GM12878 (cell line): ENCODE data around the gene DPF3. TPM values are rescaled to one million over a fixed set of nuclear protein-coding genes. Genes with fewer than 3 reads are reported as not detected.

Experiments
- ATAC-seq: fragments of 200-7000 bp; cut with Tn5 transposase; 3 replicates; pipeline ENCODE4 v1.9.1; 2020; ENCODE audit warnings: mild to moderate bottlenecking, moderate library complexity
- BruUV-seq: library from RNA; stranded (reverse); fragments of 400-500 nt; replicated peaks from 2 replicates; lab custom pipeline; 2021; lab: Mats Ljungman, UMichigan
- CTCF ChIA-PET: fragments of 300-600 bp; sonication (Branson Sonifier 250); formaldehyde crosslinking; extraction: SDS; loops from one replicate; lab custom pipeline; 2021; ENCODE audit warnings: inconsistent platforms; lab: Yijun Ruan, JAX
- POLR2A ChIA-PET: fragments of 350-600 bp; formaldehyde crosslinking; extraction: SDS; loops from one replicate; lab custom pipeline; 2021; ENCODE audit warnings: inconsistent platforms; lab: Charles Lee
- RAD21 ChIA-PET: fragments of 300-600 bp; sonication (Branson Sonifier 250); formaldehyde crosslinking; loops from one replicate; lab custom pipeline; 2023; ENCODE audit warnings: antibody characterized with exemption; ENCODE audit not compliant: unreplicated experiment; lab: Charles Lee
- SMC1A ChIA-PET: fragments of 300-600 bp; sonication (Branson Sonifier 250); formaldehyde crosslinking; loops from one replicate; lab custom pipeline; 2023; ENCODE audit not compliant: unreplicated experiment, uncharacterized antibody; lab: Charles Lee
- DNase-seq: peaks from one replicate; pipeline ENCODE4 v3.0.0-alpha.2; 2011; ENCODE audit warnings: low read depth, low spot score
- FAIRE-seq: peaks from 3 replicates; lab custom pipeline; 2011; peaks lifted over from hg19 to GRCh38; lab: Jason Lieb, UNC
- H2AFZ ChIP-seq: 2 replicates; pipeline ENCODE4 v1.6.0; 2011; ENCODE audit warnings: low read depth, low read length, control low read depth; ENCODE audit not compliant: control insufficient read depth
- H3K27ac ChIP-seq: 2 replicates; pipeline ENCODE4 v1.5.1; 2011; ENCODE audit warnings: control low read depth; ENCODE audit not compliant: control insufficient read depth, insufficient read depth
- H3K27me3 ChIP-seq, 2 experiments: replicated peaks in 1 of 2; 2 replicates each; pipeline versions ENCODE4 v1.6.0 to v1.6.1; 2011; ENCODE audit warnings: low read length in 1 of 2; ENCODE audit not compliant: control insufficient read depth in 2 of 2, insufficient read depth in 2 of 2
- H3K36me3 ChIP-seq, 2 experiments: 2 replicates each; pipeline ENCODE4 v1.5.1; 2011; ENCODE audit warnings: low read length in 1 of 2; ENCODE audit not compliant: control insufficient read depth in 2 of 2, insufficient read depth in 2 of 2
- H3K4me1 ChIP-seq: 2 replicates; pipeline ENCODE4 v1.6.1; 2011; ENCODE audit warnings: mild to moderate bottlenecking, low read length, moderate library complexity, mixed read lengths; ENCODE audit not compliant: control insufficient read depth, insufficient read depth
- H3K4me2 ChIP-seq: 2 replicates; pipeline ENCODE4 v1.6.0; 2011; ENCODE audit warnings: control low read depth; ENCODE audit not compliant: control insufficient read depth, insufficient read depth
- H3K4me3 ChIP-seq: fragments of 200-600 bp; sonication (generic); 2 replicates; pipeline ENCODE4 v1.5.1; 2016
- H3K79me2 ChIP-seq: 2 replicates; pipeline ENCODE4 v1.6.0; 2011; ENCODE audit warnings: low read length; ENCODE audit not compliant: control insufficient read depth, insufficient read depth
- H3K9ac ChIP-seq: 2 replicates; pipeline ENCODE4 v1.8.0; 2011; ENCODE audit warnings: low read length, control low read depth, mixed read lengths; ENCODE audit not compliant: control insufficient read depth, insufficient read depth
- H3K9me3 ChIP-seq: replicated peaks from 3 replicates; pipeline ENCODE4 v1.5.1; 2011; ENCODE audit warnings: mild to moderate bottlenecking, low read length; ENCODE audit not compliant: control insufficient read depth, insufficient read depth
- H4K20me1 ChIP-seq: 2 replicates; pipeline ENCODE4 v1.6.0; 2011; ENCODE audit not compliant: control insufficient read depth, insufficient read depth
- BACH1 ChIP-seq: fragments of 450-650 bp; IDR thresholded peaks from 2 replicates; pipeline ENCODE4 v1.6.1; 2017; ENCODE audit warnings: mild to moderate bottlenecking, borderline replicate concordance
- CHD2 ChIP-seq: IDR thresholded peaks from 2 replicates; pipeline ENCODE4 v1.6.1; 2011; ENCODE audit warnings: low read depth, low read length, improper control_type of control experiment, borderline replicate concordance
- FOXM1 ChIP-seq: IDR thresholded peaks from 2 replicates; pipeline ENCODE4 v1.6.1; 2012; ENCODE audit warnings: low read depth, mild to moderate bottlenecking, inconsistent platforms, low read length, moderate library complexity
- HCFC1 ChIP-seq: fragments of 150-350 bp; IDR thresholded peaks from 2 replicates; pipeline ENCODE4 v1.6.1; 2014; ENCODE audit warnings: low read length
- HDAC2 ChIP-seq: fragments of 200-600 bp; sonication (generic); IDR thresholded peaks from 2 replicates; pipeline ENCODE4 v1.6.1; 2017
- IKZF1 ChIP-seq: fragments of 450-650 bp; conservative IDR thresholded peaks from 2 replicates; pipeline ENCODE4 v1.6.1; 2017; ENCODE audit warnings: antibody characterized with exemption, mild to moderate bottlenecking
- KLF5 ChIP-seq: fragments of 450-650 bp; IDR thresholded peaks from 2 replicates; pipeline ENCODE4 v1.6.1; 2014; ENCODE audit warnings: mild to moderate bottlenecking; ENCODE audit not compliant: partially characterized antibody
- PKNOX1 ChIP-seq: fragments of 450-650 bp; IDR thresholded peaks from 2 replicates; pipeline ENCODE4 v1.6.1; 2016; ENCODE audit warnings: mild to moderate bottlenecking
- POLR2AphosphoS2 ChIP-seq: IDR thresholded peaks from 2 replicates; pipeline ENCODE4 v1.6.1; 2011; ENCODE audit warnings: low read depth, mild to moderate bottlenecking, low read length, improper control_type of control experiment, moderate library complexity
- RELA ChIP-seq: fragments of 450-650 bp; IDR thresholded peaks from 2 replicates; pipeline ENCODE4 v1.8.0; 2014; ENCODE audit warnings: borderline replicate concordance; ENCODE audit not compliant: partially characterized antibody
- SRF ChIP-seq, 2 experiments: IDR thresholded peaks; 2 replicates each; pipeline ENCODE4 v1.6.1; 2011; ENCODE audit warnings: low read depth in 2 of 2, low read length in 2 of 2, mild to moderate bottlenecking in 1 of 2, moderate library complexity in 1 of 2
- WGBS: methylation state at CpG from one replicate; pipeline ENCODE4 v1.1.6; 2016; ENCODE audit warnings: low lambda C conversion rate; ENCODE audit not compliant: insufficient replicate concordance, insufficient coverage; ENCODE audit errors: missing lambda C conversion rate; 5-methylcytosine and 5-hydroxymethylcytosine counted together
- in situ Hi-C: fragments of 300-500 bp; cut with MboI; formaldehyde crosslinking; loops from 9 replicates; pipeline ENCODE4 v1.14.3; 2018; ENCODE audit warnings: mixed read lengths
- intact Hi-C: fragments of 100-400 bp; cut with micrococcal nuclease; formaldehyde crosslinking; loops from one replicate; pipeline ENCODE4 v1.14.2; 2022; ENCODE audit not compliant: unreplicated experiment
- polyA plus RNA-seq, 11 experiments: library from polyadenylated mRNA; depleted of rRNA in 4 of 11; unstranded in 6 of 11; stranded (reverse) in 5 of 11; fragments of >200 nt; fragmentation: Nextera tagmentation in 4 of 11; fragmentation: Illumina TruSeq in 1 of 11; extraction: Ambion mirVana in 4 of 11; extraction: Trizol in 1 of 11; gene quantifications; 1 replicate in 1 of 11; 2 replicates in 10 of 11; pipeline versions ENCODE4 v1.2.1 to v1.2.3, GENCODE V29; 2011 to 2016; ENCODE audit warnings: inconsistent platforms in 2 of 11, missing spikeins in 2 of 11, low read depth in 1 of 11
- total RNA-seq, 4 experiments: library from RNA; depleted of rRNA in 3 of 4; stranded (reverse); fragments of >200 nt in 3 of 4; fragmentation: Illumina TruSeq in 1 of 4; extraction: Trizol in 1 of 4; gene quantifications; 2 replicates each; pipeline versions ENCODE4 v1.2.1 to v1.2.3, GENCODE V29; 2013 to 2021
- TF ChIP-seq, protein P1 (sequence below): IDR thresholded peaks from 2 replicates; pipeline ENCODE4 v1.6.1; 2011; ENCODE audit warnings: low read depth, low read length, improper control_type of control experiment, borderline replicate concordance

Gene DPF3
- total and polyA plus RNA-seq, 10 of the 15 experiments (the other 5 are each of a cell fraction or from before 2014, with no cell fraction given): 0.69 to 8.0 (median 2.2) TPM

DNA sequence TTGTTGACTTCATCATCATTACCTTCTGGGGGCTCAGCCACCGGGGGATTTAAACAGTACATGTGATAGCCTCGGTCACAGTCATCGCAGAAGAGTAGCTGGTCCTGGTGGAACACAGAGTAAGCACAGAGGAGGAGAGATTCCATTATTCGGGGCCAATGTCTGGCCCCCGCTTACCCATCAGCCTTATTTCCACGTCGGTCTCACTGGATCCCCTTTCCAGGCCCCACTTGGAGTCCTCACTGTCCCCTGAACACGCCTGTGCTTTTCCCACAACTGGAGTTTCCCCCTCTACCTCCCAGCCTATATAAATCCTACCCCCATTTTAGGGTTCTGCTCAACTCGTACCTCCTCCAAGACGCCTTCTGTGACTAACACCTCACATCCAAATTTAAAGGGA lies 274.0 kb downstream of the DPF3 start:
- Histone ChIP-seq H3K9ac (no peak overlapping the region), H3K27me3 (no peaks in the 10 kb centered on the region), H3K36me3 (no peaks in the 10 kb centered on the region), H3K4me1 (no peaks in the 10 kb centered on the region), H3K4me2 (no peak overlapping the region), H3K79me2 (no peaks in the 10 kb centered on the region), H3K27ac (no peak overlapping the region), H2AFZ (no peak overlapping the region), H3K4me3 (no peak overlapping the region), H4K20me1 (no peaks in the 10 kb centered on the region), H3K9me3 (no peaks in the 10 kb centered on the region)
- ChIA-PET SMC1A (no interaction called here), POLR2A (no interaction called here), RAD21 (no interaction called here), CTCF (no interaction called here)
- no TSS peak for BruUV-seq
- DNase-seq (no peak), FAIRE-seq (no peak), ATAC-seq (no peak)
- intact Hi-C loops (no loop called here), in situ Hi-C loops (no loop called here)
- WGBS: 92% methylated on average over 10 of the region's 10 CpGs
- TF ChIP-seq CHD2 (no peak), PKNOX1 (no peak), FOXM1 (no peak), RELA (no peak), POLR2AphosphoS2 (no peak), HDAC2 (no peak), SRF (IDR thresholded peaks at IDR 0.05; ENCODE audit: low read depth in 2 of 2, low read length in 2 of 2) (no peak), BACH1 (no peak), IKZF1 (no peak), HCFC1 (no peak), KLF5 (no peak)
- TF ChIP-seq, protein P1, sequence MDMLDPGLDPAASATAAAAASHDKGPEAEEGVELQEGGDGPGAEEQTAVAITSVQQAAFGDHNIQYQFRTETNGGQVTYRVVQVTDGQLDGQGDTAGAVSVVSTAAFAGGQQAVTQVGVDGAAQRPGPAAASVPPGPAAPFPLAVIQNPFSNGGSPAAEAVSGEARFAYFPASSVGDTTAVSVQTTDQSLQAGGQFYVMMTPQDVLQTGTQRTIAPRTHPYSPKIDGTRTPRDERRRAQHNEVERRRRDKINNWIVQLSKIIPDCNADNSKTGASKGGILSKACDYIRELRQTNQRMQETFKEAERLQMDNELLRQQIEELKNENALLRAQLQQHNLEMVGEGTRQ: no peak
